HepG2 (cell line): ENCODE measurements around the gene ZNF30. TPM values are rescaled to one million over a fixed set of nuclear protein-coding genes. Genes with fewer than 3 reads are reported as not detected.

Experiments used
- AKAP8 ChIP-seq: sonication (generic); formaldehyde crosslinking; IDR thresholded peaks from 2 replicates; pipeline ENCODE4 v1.5.1; 2020; ENCODE audit warnings: mild to moderate bottlenecking, missing genetic modification reagents
- CREB1 ChIP-seq, 2 experiments: fragments of 450-650 bp in 1 of 2; IDR thresholded peaks; 2 replicates each; pipeline ENCODE4 v1.6.1; 2016 to 2017; ENCODE audit warnings: control low read depth in 1 of 2, mild to moderate bottlenecking in 1 of 2, missing compliant biosample characterization in 1 of 2, missing genetic modification characterization in 1 of 2
- HCFC1 ChIP-seq: fragments of 150-350 bp; IDR thresholded peaks from 2 replicates; pipeline ENCODE4 v1.6.1; 2014; ENCODE audit warnings: low read depth, low read length
- HOXA3 ChIP-seq: sonication (generic); formaldehyde crosslinking; IDR thresholded peaks from 2 replicates; pipeline ENCODE4 v1.5.0; 2020; ENCODE audit warnings: missing genetic modification reagents
- IRX3 ChIP-seq: sonication (generic); formaldehyde crosslinking; IDR thresholded peaks from 2 replicates; pipeline ENCODE4 v1.8.1; 2023; ENCODE audit warnings: mild to moderate bottlenecking, low read depth, missing genetic modification reagents, borderline replicate concordance
- KDM4B ChIP-seq: sonication (generic); formaldehyde crosslinking; IDR thresholded peaks from 2 replicates; pipeline ENCODE4 v1.4.0; 2020; ENCODE audit warnings: missing genetic modification reagents
- NFIB ChIP-seq: sonication (generic); formaldehyde crosslinking; IDR thresholded peaks from 2 replicates; pipeline ENCODE4 v1.9.0; 2021; ENCODE audit warnings: missing genetic modification reagents, mild to moderate bottlenecking, borderline replicate concordance
- NFRKB ChIP-seq: fragments of 450-650 bp; IDR thresholded peaks from 2 replicates; pipeline ENCODE4 v1.6.1; 2017
- POGZ ChIP-seq: sonication (generic); formaldehyde crosslinking; IDR thresholded peaks from 2 replicates; pipeline ENCODE4 v1.4.0; 2020; ENCODE audit warnings: mild to moderate bottlenecking, missing genetic modification reagents
- SMC3 ChIP-seq: IDR thresholded peaks from 2 replicates; pipeline ENCODE4 v1.6.1; 2011; ENCODE audit warnings: low read length, improper control_type of control experiment
- TSC22D2 ChIP-seq: sonication (generic); formaldehyde crosslinking; IDR thresholded peaks from 2 replicates; pipeline ENCODE4 v1.5.1; 2020; ENCODE audit warnings: missing genetic modification reagents, mild to moderate bottlenecking, borderline replicate concordance
- ZBTB20 ChIP-seq: sonication (generic); formaldehyde crosslinking; IDR thresholded peaks from 2 replicates; pipeline ENCODE4 v1.8.1; 2023; ENCODE audit warnings: missing genetic modification reagents, low read depth, mild to moderate bottlenecking, borderline replicate concordance
- ZNF10 ChIP-seq: sonication (generic); formaldehyde crosslinking; IDR thresholded peaks from 2 replicates; pipeline ENCODE4 v1.4.0; 2020; ENCODE audit warnings: mild to moderate bottlenecking, low read depth, missing genetic modification reagents, borderline replicate concordance
- ZNF543 ChIP-seq: sonication (generic); formaldehyde crosslinking; IDR thresholded peaks from 2 replicates; pipeline ENCODE4 v1.4.0; 2020; ENCODE audit warnings: mild to moderate bottlenecking, missing genetic modification reagents
- ZNF556 ChIP-seq: sonication (generic); formaldehyde crosslinking; IDR thresholded peaks from 2 replicates; pipeline ENCODE4 v1.4.0; 2020; ENCODE audit warnings: mild to moderate bottlenecking, missing genetic modification reagents, borderline replicate concordance
- ZNF761 ChIP-seq: sonication (generic); formaldehyde crosslinking; conservative IDR thresholded peaks from 2 replicates; pipeline ENCODE4 v1.4.0; 2020; ENCODE audit warnings: mild to moderate bottlenecking, missing genetic modification reagents
- polyA plus RNA-seq, 8 experiments: library from polyadenylated mRNA; depleted of rRNA in 3 of 8; stranded (reverse) in 7 of 8; unstranded in 1 of 8; fragments of >200 nt; fragmentation: Illumina TruSeq in 4 of 8; extraction: Trizol in 4 of 8; gene quantifications; 2 replicates each; pipeline versions ENCODE4 v1.2.1 to v1.2.3, GENCODE V29; 2011 to 2016; ENCODE audit warnings: low read depth in 4 of 8, missing spikeins in 1 of 8, mixed read lengths in 1 of 8; ENCODE audit not compliant: insufficient read depth in 1 of 8
- total RNA-seq, 5 experiments: library from RNA; depleted of rRNA; stranded (reverse); fragments of >200 nt; fragmentation: Illumina TruSeq; extraction: Trizol; gene quantifications; 2 replicates each; pipeline ENCODE4 v1.2.3, GENCODE V29; 2016; ENCODE audit warnings: low read depth in 1 of 5
- TF ChIP-seq, protein P1 (sequence below): sonication (generic); formaldehyde crosslinking; IDR thresholded peaks from 2 replicates; pipeline ENCODE4 v1.4.0; 2020; ENCODE audit warnings: mild to moderate bottlenecking, missing genetic modification reagents
- TF ChIP-seq, protein P2 (sequence below): sonication (generic); formaldehyde crosslinking; IDR thresholded peaks from 2 replicates; pipeline ENCODE4 v1.5.0; 2020; ENCODE audit warnings: missing genetic modification reagents, mild to moderate bottlenecking, borderline replicate concordance
- TF ChIP-seq, protein P3 (sequence below), 2 experiments: sonication (generic) in 1 of 2; formaldehyde crosslinking in 1 of 2; IDR thresholded peaks; 2 replicates each; pipeline versions ENCODE4 v1.5.1 to v1.6.1; 2011 to 2020; ENCODE audit warnings: borderline replicate concordance in 1 of 2, low read depth in 1 of 2, low read length in 1 of 2, mild to moderate bottlenecking in 1 of 2, missing genetic modification reagents in 1 of 2, moderate library complexity in 1 of 2
- TF ChIP-seq, protein P4 (sequence below): fragments of 450-650 bp; IDR thresholded peaks from 2 replicates; pipeline ENCODE4 v1.6.1; 2017; ENCODE audit warnings: mild to moderate bottlenecking

Gene ZNF30
- total and polyA plus RNA-seq, 2 of the 13 experiments (the other 11 are each of a cell fraction or from before 2014, with no cell fraction given): 2.3 to 4.4 TPM

DNA sequence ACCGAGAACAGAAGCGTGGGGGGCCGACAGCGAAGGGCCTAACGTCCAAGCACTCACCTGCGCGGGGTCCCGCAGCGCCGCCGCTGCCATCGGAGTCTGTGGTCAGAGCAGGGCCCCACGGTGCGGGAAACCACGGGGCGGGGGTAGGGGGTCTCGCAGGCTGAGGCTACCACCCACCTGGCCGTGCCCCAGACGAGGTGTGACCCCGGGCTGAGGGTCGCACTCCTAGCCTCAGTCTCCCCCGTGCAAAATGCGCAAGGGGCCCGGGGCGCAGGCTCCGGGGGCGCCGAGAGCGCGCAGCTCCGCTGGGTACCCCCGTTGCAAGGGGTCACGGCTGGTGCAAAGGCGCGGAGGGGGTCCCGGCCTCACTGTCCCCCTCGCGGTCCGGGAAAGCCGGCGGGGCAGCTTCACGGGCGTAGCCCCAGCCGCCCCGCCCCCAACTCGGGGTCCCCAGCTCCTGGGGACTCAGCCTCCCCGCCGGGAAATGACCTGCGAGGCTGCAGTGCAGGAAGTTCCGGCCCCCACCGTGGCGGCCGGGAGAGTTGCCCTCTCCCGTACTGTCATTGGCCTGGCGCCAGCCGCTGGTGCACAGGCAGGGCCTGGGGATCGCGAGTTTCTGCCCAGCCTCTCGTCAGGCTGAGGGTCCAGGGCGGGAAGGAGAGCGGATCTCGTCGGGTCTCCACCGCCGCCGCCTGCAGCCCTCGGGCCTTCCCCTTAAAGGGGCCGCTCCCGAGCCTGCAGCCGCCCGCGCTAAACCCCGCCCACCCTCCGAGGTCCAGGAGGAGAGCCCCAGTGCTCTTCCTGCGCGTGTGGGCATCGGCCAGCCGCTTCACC is 37.1 kb downstream of the ZNF30 start, which contains the start of gene ZNF792 (continued):
- no peak for TF ChIP-seq KDM4B (CRISPR knock-in tag)
- TF ChIP-seq IRX3 (CRISPR knock-in tag): no peak
- TF ChIP-seq ZNF556 (CRISPR knock-in tag): no peak
- TF ChIP-seq NFRKB: no peak
- TF ChIP-seq ZNF761 (CRISPR knock-in tag): peak; percentile 53; the same call in 1 of the 2 replicates
- peak; percentile 74 for TF ChIP-seq HOXA3
- TF ChIP-seq, protein P1, sequence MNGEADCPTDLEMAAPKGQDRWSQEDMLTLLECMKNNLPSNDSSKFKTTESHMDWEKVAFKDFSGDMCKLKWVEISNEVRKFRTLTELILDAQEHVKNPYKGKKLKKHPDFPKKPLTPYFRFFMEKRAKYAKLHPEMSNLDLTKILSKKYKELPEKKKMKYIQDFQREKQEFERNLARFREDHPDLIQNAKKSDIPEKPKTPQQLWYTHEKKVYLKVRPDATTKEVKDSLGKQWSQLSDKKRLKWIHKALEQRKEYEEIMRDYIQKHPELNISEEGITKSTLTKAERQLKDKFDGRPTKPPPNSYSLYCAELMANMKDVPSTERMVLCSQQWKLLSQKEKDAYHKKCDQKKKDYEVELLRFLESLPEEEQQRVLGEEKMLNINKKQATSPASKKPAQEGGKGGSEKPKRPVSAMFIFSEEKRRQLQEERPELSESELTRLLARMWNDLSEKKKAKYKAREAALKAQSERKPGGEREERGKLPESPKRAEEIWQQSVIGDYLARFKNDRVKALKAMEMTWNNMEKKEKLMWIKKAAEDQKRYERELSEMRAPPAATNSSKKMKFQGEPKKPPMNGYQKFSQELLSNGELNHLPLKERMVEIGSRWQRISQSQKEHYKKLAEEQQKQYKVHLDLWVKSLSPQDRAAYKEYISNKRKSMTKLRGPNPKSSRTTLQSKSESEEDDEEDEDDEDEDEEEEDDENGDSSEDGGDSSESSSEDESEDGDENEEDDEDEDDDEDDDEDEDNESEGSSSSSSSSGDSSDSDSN (CRISPR knock-in tag): peak; percentile 59; the same call in 1 of the 2 replicates
- TF ChIP-seq HCFC1: no peak
- no peak for TF ChIP-seq CREB1 (IDR thresholded peaks at IDR 0.05)
- TF ChIP-seq CREB1 (CRISPR knock-in tag; IDR thresholded peaks at IDR 0.05): no peak
- no peak for TF ChIP-seq AKAP8
- no peak for TF ChIP-seq NFIB (CRISPR knock-in tag)
- TF ChIP-seq ZNF543 (CRISPR knock-in tag): 0 out of 2 replicates have a peak, but pooled peaks have one; percentile 39
- TF ChIP-seq POGZ (CRISPR knock-in tag): no peak
- TF ChIP-seq ZBTB20 (CRISPR knock-in tag): 0 out of 2 replicates have a peak, but pooled peaks have one; percentile 19
- TF ChIP-seq ZNF10 (CRISPR knock-in tag): no peak
- TF ChIP-seq, protein P2, sequence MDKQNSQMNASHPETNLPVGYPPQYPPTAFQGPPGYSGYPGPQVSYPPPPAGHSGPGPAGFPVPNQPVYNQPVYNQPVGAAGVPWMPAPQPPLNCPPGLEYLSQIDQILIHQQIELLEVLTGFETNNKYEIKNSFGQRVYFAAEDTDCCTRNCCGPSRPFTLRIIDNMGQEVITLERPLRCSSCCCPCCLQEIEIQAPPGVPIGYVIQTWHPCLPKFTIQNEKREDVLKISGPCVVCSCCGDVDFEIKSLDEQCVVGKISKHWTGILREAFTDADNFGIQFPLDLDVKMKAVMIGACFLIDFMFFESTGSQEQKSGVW (CRISPR knock-in tag): no peak
- TF ChIP-seq, protein P3, sequence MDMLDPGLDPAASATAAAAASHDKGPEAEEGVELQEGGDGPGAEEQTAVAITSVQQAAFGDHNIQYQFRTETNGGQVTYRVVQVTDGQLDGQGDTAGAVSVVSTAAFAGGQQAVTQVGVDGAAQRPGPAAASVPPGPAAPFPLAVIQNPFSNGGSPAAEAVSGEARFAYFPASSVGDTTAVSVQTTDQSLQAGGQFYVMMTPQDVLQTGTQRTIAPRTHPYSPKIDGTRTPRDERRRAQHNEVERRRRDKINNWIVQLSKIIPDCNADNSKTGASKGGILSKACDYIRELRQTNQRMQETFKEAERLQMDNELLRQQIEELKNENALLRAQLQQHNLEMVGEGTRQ (IDR thresholded peaks at IDR 0.05; ENCODE audit: low read depth, low read length): no peak
- TF ChIP-seq, protein P3 (CRISPR knock-in tag; IDR thresholded peaks at IDR 0.05; ENCODE audit: borderline replicate concordance): no peak
- TF ChIP-seq, protein P4, sequence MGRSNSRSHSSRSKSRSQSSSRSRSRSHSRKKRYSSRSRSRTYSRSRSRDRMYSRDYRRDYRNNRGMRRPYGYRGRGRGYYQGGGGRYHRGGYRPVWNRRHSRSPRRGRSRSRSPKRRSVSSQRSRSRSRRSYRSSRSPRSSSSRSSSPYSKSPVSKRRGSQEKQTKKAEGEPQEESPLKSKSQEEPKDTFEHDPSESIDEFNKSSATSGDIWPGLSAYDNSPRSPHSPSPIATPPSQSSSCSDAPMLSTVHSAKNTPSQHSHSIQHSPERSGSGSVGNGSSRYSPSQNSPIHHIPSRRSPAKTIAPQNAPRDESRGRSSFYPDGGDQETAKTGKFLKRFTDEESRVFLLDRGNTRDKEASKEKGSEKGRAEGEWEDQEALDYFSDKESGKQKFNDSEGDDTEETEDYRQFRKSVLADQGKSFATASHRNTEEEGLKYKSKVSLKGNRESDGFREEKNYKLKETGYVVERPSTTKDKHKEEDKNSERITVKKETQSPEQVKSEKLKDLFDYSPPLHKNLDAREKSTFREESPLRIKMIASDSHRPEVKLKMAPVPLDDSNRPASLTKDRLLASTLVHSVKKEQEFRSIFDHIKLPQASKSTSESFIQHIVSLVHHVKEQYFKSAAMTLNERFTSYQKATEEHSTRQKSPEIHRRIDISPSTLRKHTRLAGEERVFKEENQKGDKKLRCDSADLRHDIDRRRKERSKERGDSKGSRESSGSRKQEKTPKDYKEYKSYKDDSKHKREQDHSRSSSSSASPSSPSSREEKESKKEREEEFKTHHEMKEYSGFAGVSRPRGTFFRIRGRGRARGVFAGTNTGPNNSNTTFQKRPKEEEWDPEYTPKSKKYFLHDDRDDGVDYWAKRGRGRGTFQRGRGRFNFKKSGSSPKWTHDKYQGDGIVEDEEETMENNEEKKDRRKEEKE: no peak
- TF ChIP-seq TSC22D2 (CRISPR knock-in tag): no peak
- no peak for TF ChIP-seq SMC3
